HG03060 (cell line): Measurements from ENCODE around the gene NTM.
"Not testable (repeated sequence)": the region's sequence is repeated elsewhere in the genome, so short reads cannot be mapped to it uniquely, and the experiment has no call there.

ENCODE experiments used
- ATAC-seq: cut with Tn5 transposase; IDR thresholded peaks from one replicate; pipeline ENCODE4 v1.9.1; 2021; ENCODE audit warnings: low read depth, moderate number of reproducible peaks; ENCODE audit not compliant: unreplicated experiment

The NTM gene

DNA sequence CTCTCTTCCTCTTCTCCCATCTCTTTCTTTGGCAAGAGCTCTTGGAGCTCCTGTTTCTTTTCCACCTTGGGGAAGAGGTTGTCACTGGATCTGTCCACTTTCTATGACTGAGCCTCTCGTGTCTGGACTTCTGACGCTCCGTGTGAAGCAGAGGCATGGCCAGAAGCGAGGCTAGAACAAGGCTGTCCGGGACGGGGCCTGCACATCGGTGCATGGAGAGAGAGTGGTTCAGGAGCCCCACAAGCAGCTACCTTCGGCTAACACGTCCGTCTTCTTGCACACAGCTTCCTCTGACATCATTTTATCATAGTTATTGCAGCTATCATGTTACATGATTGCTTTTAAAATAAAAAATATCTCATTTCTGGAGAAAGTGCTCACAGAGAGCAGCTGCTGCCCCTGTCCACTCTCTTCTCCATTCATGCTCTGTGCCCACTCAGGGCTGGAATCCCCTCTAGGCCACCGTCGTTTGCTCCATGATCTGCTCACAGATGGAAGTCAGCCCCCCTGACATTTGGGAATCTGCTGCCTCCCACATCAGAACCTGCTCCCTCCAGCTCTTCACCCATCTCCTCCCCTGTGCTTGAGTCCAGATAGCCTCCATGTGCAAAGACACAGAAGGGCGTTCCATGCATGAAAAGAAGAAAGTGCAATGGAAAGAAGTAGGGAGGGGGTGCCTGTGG is 308.4 kb downstream of the NTM start:
- ATAC-seq = no peak

DNA sequence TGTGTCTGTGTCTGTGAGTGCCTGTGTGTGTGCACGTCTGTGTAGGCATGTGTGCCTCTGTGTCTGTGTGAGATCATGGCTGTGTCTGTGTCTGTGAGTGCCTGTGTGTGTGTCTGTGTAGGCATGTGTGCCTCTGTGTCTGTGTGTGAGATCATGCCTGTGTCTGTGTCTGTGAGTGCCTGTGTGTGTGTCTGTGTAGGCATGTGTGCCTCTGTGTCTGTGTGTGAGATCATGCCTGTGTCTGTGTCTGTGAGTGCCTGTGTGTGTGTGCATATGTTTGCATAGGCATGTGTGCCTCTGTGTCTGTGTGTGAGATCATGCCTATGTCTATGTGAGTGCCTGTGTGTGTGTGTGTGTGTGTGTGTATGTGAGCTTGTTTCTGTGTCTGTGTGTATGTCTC is 310.0 kb downstream of the NTM start:
- not testable (repeated sequence) for ATAC-seq

DNA sequence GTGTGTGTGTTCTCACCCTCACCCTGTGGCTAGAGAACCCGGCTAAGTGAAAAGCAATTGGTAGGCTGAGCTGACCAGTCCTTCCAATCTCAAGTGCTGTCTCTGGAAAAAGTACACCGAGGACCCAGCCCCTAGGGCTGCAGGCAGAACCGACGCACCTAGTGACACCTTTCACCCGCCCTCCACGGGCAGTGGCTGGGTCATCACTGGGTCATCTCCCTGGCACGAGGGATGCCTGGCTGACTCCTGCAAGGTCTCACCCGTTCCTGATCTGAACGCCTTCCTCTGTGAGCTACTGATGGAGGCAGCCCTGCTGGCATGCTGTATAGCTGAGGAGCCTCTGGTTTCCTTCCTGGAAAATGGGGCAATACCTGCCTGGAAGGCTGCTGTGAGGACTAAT is 311.5 kb downstream of the NTM start:
- no peak for ATAC-seq

DNA sequence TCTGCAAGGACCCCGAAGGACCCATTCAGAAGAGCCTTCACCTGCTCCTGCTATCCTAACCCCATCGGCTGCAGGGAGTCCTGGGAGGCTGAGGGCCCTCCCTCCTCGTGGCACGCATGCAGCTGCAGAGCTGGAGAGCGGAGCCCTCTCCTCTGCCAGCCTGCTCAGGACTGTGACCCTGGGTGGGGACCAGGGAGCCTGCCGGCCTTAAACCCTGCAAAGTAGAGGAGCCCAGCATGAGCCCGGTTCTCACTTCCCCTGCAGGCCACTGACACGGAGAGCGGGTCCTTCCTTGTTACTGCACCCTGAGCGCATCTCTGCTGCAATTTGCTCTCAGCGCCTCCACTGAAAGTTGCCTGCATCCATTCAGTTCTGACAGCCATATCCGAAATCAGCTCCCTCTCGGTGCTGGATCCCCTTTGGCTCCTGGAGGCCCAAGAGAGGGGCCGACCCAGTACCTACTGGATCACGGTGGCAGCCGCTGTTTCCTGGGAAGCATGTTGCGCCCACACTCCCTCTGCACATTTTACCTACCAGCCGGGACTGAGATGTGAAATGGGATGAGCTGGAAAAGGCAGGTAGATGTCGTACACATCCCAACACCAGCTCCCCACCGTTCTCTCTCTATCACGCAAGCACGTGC is 312.1 kb downstream of the NTM start:
- no peak for ATAC-seq

DNA sequence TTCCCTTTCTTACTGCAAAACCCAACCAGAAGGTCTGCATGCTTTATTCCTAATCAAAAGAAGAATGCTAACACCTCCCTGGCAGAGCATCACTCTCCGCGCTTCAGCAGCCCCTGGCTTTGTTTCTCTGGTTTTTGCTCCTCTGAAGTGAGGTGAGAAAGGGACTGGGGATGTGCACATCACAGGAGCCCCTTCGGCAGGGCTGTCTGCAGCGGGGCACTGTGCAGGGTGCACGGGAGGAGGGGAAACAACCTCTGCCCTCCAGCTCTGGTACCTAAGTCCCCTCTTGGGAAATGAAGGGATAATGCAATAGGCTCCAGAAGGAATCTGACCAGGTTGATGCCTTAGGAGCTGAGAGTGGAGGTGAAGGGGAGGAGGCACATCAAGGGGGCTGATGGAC is 312.7 kb downstream of the NTM start:
- ATAC-seq = no peak

DNA sequence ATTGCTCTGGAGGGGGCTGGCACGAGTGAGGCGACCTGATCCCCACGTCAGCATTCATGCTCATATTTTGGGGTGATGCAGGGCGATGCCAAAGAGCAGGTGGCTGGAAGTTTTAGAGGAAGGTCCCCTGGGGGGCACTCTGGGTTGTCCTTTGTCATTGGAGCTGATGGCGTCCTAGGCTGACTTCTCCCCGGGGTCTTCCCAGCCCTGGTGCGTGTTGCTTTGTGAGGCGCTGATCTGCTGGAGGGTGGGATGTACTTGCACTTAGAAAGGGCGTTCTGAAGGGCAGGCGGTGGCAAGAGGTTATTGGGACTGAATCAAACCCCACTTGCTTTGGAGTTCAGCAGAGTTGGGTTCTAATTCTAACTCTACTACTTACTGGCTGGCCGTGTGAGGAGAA is 313.3 kb downstream of the NTM start:
- ATAC-seq = no peak

DNA sequence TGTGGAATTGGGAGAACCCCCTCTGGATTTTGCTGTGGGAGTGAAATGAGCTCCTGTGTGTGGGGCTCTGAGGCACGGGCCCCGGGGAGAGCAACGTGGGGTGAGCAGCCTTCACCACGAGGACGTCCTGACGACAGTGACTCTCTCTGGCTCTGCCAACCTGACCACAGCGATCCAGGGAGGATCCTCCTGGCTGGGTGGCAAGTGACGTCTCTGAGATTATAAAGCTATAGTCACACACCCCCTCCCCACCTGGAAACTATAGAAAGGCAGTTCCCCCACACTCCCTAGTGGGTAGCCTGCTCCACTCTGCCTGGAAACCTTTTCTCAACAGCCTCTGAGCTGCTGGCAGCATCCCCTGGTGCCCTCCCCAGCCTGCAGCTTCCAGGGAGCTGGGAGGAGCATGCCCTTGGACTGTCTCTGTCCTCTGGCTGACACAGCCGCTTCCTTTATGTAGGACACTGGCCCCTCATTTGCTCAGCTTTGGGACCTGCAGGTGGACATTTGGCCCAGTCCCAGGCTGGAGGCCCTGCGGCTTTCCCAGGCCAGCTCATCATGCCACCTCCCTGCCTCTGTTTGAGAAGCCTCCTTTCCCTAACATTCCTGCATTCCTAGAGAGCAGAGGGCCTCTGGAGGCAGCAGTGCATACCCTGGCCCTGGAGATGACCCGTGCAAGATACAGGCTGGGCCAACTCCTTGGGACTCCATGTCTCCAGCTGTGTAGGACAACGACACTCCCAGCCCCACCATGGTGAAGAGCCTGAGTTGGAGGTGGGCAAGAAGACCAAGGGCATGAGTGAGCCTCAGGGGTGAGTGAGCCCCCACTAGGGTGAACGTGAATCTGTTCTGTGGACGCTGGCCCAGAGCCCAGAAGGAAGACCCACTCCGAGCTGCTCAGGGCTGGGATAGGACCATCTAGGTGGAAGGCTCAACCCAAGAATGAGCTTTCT is 314.0 kb downstream of the NTM start:
- no peak for ATAC-seq

DNA sequence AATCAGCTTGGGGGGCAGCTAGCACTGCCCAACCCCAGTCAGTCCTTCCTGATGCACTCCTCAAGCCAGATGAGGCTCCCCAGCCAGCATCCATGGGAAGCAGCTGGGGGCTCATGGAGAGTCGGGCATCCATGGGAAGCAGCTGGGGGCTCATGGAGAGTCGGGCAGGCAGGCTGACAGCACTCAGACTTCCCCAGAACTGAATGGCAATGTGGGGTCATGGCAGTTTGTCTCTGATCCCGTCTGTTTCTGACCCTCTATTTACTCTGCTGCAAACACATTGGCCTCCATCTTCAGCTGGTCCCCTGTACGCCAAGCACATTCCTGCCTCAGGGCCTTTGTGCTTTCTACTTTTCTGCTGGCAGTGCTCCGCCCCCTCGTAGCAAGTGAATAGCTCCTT is 314.8 kb downstream of the NTM start:
- ATAC-seq = no peak

DNA sequence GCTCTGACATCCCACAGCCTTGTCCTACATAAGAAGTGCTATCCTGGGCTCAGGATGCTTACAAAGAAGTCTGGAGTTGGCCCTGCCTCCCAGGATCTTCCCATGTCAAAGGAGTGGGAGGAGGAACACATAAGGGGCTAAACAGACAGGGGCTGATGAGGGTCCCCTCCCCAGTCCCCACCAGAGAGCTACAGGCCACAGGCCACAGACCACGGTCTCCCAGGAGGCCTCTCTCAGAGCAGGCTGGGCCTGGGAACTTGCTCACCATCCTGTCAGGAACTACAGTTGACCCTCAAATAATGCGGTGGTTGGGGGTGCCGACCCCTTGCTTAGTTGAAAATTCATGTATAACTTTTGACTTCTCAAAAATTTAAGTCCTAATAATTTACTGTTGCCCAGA is 315.5 kb downstream of the NTM start:
- ATAC-seq = no peak

DNA sequence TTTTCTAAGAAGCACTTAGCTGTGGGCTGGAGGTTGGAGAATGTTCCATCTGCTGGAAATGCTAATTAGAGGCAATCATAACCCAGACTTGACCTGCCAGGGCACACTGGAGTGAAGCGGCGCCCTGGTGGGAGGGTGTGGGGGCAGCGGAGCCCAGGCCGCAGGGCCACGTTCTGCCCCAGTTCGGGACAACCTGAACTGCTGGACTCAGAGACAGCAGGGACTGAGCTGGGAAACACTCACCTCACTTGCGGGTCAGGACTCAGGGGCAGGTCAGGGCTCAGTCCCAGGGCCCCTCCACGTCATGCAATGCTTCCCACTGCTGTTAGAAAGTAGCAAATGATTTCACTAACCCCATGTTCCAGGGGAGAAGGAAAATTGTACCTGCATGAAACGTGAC is 316.4 kb downstream of the NTM start:
- no peak for ATAC-seq

DNA sequence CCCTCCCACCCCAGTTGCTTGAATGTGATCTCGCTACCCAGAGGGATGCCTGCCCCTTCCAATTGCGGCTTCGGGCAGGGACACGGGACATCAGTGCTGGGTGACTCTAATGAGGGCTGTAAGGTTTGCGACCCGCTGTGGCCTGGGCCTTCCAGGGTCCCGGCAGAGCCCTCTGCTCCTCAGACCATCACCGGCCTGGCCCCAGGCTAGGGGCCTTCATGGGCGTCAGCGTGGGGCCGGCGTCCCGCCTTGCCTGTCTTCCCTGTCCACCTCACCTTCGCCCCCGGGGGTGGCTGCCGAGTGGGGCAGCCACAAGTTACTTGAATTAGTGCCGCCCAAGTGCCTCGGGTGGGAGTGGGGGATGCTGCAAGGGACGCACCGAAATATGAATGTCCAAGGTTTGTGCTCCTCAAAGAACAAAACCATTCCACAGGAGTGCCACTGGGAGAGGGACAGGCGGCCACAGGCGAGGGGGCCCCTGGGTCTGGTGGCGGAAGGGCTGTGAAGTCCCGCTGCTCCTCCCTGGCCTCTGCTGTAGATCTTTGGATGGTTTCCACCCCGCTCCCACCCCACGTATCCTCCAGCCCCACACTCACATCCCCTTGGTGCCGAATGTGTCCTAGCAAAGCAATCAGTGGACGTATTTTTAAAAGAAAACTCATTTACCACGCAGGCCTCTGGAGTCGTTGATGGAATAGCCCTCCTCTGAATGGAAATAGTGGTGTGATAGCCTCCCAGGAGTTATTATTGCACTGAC is 317.1 kb downstream of the NTM start:
- ATAC-seq = no peak

DNA sequence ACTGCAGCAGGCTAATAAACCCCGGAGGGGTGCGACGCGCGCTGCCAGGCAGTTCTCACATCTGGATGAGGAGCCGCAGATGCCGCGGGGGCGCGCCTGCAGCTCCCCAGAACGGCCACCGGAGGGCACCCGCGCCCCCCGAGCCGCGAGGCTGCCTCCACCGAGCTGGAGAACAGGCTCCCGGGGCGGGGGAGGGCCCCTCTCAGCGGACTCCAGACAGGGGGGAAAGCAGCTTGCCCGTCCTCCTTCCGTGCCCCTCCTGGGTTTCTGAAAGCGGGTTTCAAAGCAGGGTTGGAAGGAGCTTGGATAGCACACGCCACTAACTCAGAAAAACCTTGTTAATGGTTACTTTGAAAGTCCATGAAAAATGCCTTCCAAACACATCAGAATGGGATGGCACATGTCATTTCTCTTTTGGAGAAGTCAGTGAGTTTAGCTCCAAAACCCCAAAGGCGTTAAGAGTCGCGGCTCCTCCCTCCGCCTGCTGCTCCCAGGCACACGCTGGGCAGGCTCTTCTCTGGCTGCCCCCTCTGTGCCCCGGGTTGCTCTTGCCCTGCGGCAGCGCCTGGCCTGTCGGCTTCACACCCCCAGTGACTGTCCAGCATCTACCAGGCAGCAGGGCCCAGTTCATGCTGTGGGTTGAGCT is 317.8 kb downstream of the NTM start:
- ATAC-seq = no peak

DNA sequence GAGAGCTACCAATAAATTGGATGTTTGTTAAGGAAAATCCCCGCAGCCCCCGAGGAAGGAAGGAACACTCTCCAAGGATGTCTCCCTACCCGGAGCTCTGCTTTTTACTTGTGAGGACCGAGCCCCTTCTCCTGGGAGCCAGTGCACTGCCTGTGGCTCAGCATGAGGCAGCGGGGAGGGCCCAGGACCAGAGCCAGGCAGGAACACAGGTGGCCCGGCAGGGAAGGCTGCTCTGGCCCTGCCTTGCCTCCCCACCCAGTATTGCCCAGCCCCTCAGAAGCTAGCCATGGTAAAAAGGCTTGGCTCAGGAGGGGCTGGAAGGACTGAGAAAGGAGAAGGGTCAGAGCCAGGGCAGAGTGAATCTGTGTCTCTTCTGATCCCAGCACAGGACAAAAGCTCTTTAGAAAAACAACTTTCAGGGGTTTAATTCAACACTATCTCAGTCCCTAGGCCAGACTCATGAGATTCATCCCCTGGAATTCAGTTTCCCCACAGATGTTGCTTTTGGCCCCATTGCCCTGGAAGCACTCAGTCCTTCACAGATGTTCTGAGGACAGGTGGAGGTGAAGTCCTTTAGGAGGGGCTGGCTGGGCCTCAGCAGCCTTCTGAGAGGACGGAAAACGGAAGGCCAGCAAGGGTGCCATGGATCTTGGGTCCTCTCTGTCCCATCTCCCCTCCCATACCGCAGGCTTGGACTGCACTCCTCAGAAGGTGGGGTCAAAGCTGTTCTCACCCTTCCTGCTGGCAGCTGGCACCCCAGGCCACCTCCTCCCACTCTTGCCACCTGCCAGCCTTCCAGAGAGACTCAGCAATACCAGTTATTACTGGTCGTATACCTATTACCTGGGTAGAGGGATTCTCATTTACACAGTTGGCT is 318.9 kb downstream of the NTM start:
- no peak for ATAC-seq

DNA sequence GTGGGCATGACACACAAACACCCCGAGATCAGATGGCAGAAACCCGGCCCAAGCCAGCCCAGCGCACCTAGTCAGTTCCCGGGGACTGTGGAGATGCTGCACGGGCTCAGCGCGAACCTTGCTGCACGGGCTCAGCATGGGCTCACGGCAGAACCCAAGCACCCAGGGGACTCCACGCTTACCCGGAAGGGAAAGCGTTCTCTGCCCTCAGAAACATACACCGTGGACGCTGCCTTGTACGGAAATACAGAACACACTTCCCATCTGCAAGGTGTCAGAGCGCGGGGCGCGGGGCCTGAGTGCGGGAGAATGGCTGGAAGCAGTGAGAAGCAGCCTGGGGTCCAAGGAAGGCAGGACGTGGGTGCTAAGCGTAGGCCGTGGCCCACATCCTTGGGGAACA is 319.9 kb downstream of the NTM start:
- ATAC-seq = no peak

DNA sequence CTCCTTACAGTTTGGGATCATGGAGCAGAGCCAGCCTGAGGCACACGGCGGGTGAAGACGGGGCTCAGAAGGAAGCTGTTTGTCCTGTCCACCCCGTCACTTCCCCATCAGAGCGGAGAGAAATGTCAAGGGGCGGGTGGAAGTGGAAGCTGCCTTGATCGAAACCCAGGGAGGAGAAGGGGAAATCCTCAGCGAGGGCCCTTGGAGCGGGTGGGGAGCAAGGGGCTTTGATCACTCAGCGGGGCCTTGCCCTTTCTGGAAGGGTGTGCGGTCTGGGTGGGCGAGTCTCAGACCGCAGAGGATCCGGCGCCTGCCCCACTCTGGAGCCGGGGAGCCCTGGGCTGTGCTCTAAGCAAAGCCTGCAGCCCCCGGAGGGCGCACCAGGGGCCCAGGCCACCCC is 320.4 kb downstream of the NTM start:
- ATAC-seq = no peak

DNA sequence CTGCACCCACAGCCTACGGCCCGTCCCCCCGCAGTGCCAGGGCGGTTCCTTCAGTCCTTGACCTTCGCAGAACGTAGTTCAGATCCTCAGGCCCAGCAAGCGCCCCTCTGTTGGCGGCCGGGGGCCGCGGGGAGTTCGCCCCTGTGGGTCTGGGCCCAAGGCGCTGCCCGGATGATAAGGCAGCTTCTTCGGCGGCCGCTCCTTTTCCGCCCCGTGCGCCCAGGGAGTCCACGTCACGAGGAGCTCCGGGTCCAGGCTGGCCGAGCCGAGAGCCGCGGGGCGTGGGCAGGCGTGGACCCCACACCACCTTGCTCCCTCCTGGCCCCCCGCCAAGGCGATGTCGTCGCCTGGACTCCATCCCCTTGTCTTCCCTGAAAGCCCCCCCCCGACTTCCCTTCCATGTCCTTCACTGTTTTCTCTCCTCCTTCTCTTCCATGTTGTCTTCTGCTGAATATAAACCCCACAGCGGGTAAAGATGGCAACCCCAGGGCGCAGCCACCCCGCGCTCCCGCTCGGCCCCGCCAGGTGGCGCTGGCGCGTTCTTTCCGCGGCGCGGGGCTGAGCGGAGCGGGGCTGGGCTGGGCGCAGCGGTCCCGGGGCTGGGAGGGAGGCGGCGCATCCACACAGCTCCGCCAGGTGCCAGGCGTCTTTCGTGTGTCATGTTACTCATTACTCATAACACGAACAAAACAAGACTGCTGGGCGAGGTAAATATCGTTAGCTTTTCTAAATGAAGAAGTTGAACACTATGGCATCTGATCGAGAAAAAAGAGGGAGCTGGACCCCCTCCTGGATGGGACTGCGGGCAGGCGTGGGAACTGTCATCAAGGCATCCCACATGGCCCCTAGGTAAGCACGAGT is 321.0 kb downstream of the NTM start:
- ATAC-seq = no peak

DNA sequence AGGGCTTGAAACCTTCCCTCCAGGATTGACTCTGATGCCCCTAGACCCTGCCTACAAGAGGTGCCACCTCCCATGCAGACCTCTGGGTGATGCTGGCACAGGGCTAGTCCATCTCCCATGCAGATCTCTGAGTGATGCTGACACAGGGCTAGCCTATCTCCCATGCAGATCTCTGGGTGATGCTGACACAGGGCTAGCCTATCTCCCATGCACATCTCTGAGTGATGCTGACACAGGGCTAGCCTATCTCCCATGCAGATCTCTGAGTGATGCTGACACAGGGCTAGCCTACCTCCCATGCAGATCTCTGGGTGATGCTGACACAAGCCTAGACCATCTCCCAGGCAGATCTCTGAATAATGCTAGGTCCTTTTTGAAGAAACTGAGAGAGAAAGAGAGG is 321.7 kb downstream of the NTM start:
- no peak for ATAC-seq

DNA sequence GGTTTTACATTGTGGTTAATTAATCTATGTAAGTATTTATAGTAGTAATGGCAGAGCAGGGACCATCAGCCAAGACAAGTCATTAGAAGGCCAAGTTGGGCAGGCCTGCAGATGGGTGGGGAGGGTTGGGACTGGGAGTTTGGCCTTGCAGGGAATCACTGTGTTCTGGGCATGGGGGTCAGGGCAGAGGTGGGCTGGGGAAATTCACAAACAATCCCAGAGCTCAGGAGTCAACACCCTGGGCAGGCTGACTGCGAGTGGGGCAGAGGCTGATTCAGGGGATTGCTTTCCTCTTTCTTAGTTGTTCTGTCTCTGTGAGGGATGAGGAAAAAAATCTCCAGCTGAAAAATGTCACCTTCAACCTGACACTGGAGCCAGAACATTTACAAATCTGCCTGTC is 322.5 kb downstream of the NTM start:
- ATAC-seq = no peak
